Body of pancreas (tissue), 4 donors: ENCODE measurements around the gene HSPA6.
"Not testable (repeated sequence)": the region's sequence is repeated elsewhere in the genome, so short reads cannot be mapped to it uniquely, and the experiment has no call there.

ENCODE experiments used
- POLR2A ChIP-seq, 3 donors: fragments of 450-650 bp; IDR thresholded peaks; one replicate each; pipeline ENCODE4 v1.6.1; 2016; ENCODE audit warnings: antibody characterized with exemption in 3 of 3, mild to moderate bottlenecking in 2 of 3
- TF ChIP-seq, protein P1 (sequence below), 7 experiments: fragments of 450-650 bp in 4 of 7; fragments of 200-600 bp in 3 of 7; sonication (generic) in 3 of 7; IDR thresholded peaks; one replicate each; pipeline ENCODE4 v1.5.1; 2016 to 2019; ENCODE audit warnings: antibody characterized with exemption in 7 of 7

DNA sequence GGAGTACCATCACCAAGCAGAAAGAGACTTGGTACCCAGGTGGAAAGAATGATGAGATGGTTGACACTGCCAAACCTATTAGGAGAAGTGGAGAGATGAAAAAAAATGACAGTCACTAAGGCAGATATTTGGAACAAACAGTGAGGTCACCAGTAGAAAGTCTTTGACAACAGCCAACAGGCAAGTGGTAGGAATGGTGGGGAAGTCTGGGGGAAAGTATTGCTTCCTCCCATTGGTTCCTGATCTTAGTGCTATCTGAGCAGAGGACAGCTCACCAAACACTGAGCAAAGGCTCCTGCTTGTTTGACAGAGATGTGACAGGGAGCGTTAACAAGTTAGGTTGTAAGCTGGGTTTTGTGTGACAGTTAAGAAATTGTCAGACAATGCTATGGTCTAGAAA is 18.8 kb downstream of the HSPA6 start:
- TF ChIP-seq, protein P1, sequence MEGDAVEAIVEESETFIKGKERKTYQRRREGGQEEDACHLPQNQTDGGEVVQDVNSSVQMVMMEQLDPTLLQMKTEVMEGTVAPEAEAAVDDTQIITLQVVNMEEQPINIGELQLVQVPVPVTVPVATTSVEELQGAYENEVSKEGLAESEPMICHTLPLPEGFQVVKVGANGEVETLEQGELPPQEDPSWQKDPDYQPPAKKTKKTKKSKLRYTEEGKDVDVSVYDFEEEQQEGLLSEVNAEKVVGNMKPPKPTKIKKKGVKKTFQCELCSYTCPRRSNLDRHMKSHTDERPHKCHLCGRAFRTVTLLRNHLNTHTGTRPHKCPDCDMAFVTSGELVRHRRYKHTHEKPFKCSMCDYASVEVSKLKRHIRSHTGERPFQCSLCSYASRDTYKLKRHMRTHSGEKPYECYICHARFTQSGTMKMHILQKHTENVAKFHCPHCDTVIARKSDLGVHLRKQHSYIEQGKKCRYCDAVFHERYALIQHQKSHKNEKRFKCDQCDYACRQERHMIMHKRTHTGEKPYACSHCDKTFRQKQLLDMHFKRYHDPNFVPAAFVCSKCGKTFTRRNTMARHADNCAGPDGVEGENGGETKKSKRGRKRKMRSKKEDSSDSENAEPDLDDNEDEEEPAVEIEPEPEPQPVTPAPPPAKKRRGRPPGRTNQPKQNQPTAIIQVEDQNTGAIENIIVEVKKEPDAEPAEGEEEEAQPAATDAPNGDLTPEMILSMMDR (IDR thresholded peaks at IDR 0.05), result not testable (repeated sequence)
- TF ChIP-seq POLR2A (IDR thresholded peaks at IDR 0.05), result not testable (repeated sequence)
